ENCODE measurements around the gene CPA3.

CPA3 gene

GRCh38 chr3:148922467-148922866 lies 57.4 kb downstream of the CPA3 start:
- FAIRE-seq: no peak

GRCh38 chr3:148923592-148923991 lies 58.5 kb downstream of the CPA3 start:
- FAIRE-seq: no peak

- no peak for FAIRE-seq
Observed at GRCh38 chr3:148924562-148924961, 59.5 kb downstream of the CPA3 start.

- FAIRE-seq: no peak
Observed at GRCh38 chr3:148925845-148926244, 60.7 kb downstream of the CPA3 start.

- FAIRE-seq: no peak
Observed at GRCh38 chr3:148930752-148931151, 65.7 kb downstream of the CPA3 start.

GRCh38 chr3:148931574-148931973 lies 66.5 kb downstream of the CPA3 start:
- FAIRE-seq: no peak

- no peak for FAIRE-seq
Observed at GRCh38 chr3:148932972-148933371, 67.9 kb downstream of the CPA3 start.

GRCh38 chr3:148937467-148938255 lies 72.6 kb downstream of the CPA3 start:
- FAIRE-seq: no peak

- no peak for FAIRE-seq
Observed at GRCh38 chr3:148938306-148938705, 73.2 kb downstream of the CPA3 start.

- FAIRE-seq: no peak
Observed at GRCh38 chr3:148938936-148939335, 73.8 kb downstream of the CPA3 start.

- no peak for FAIRE-seq
Observed at GRCh38 chr3:148940983-148941382, 75.9 kb downstream of the CPA3 start.

- no peak for FAIRE-seq
Observed at GRCh38 chr3:148943506-148944205, 78.6 kb downstream of the CPA3 start.

GRCh38 chr3:148945116-148945515 lies 80.0 kb downstream of the CPA3 start:
- no peak for FAIRE-seq
